Keratinocyte (primary cell): ENCODE data around the gene LMBR1. TPM values are rescaled to one million over a fixed set of nuclear protein-coding genes. Genes with fewer than 3 reads are reported as not detected.

Source experiments
- DNase-seq: peaks from one replicate; pipeline ENCODE4 v3.0.0-alpha.2; 2011; ENCODE audit warnings: low read depth, missing footprints, low spot score
- FAIRE-seq: peaks from 2 replicates; lab custom pipeline; 2011; peaks lifted over from hg19 to GRCh38; lab: Jason Lieb, UNC
- H2AFZ ChIP-seq: 2 replicates; pipeline ENCODE4 v1.6.0; 2012; ENCODE audit warnings: low read length, control low read depth, inconsistent platforms; ENCODE audit not compliant: control insufficient read depth
- H3K27ac ChIP-seq: 2 replicates; pipeline ENCODE4 v1.5.1; 2011; ENCODE audit warnings: low read length; ENCODE audit not compliant: control insufficient read depth, insufficient read depth
- H3K27me3 ChIP-seq: 3 replicates; pipeline ENCODE4 v1.6.0; 2011; ENCODE audit warnings: low read length; ENCODE audit not compliant: control insufficient read depth, insufficient read depth; ENCODE audit errors: extremely low read depth
- H3K36me3 ChIP-seq, 2 experiments: 2 replicates in 1 of 2; 3 replicates in 1 of 2; pipeline ENCODE4 v1.5.1; 2011; ENCODE audit warnings: low read length in 2 of 2, mild to moderate bottlenecking in 1 of 2; ENCODE audit not compliant: control insufficient read depth in 2 of 2, insufficient read depth in 2 of 2; ENCODE audit errors: extremely low read depth in 1 of 2
- H3K4me1 ChIP-seq: 3 replicates; pipeline ENCODE4 v1.5.1; 2011; ENCODE audit warnings: low read length; ENCODE audit not compliant: control insufficient read depth, insufficient read depth; ENCODE audit errors: extremely low read depth
- H3K4me2 ChIP-seq: 3 replicates; pipeline ENCODE4 v1.6.0; 2011; ENCODE audit warnings: low read depth, low read length; ENCODE audit not compliant: control insufficient read depth, insufficient read depth; ENCODE audit errors: extremely low read depth
- H3K4me3 ChIP-seq, 3 experiments: fragments of 200-600 bp in 1 of 3; sonication (generic) in 1 of 3; 2 replicates in 2 of 3; 3 replicates in 1 of 3; pipeline ENCODE4 v1.5.1; 2011 to 2016; ENCODE audit warnings: low read length in 3 of 3, mild to moderate bottlenecking in 3 of 3, control low read depth in 2 of 3, inconsistent platforms in 1 of 3, low read depth in 1 of 3, mixed read lengths in 1 of 3, mixed run types in 1 of 3, moderate library complexity in 1 of 3; ENCODE audit not compliant: control insufficient read depth in 2 of 3, insufficient read depth in 2 of 3; ENCODE audit errors: extremely low read depth in 1 of 3
- H3K79me2 ChIP-seq: 2 replicates; pipeline ENCODE4 v1.6.0; 2012; ENCODE audit warnings: low read length; ENCODE audit not compliant: control insufficient read depth, insufficient read depth
- H3K9ac ChIP-seq: 3 replicates; pipeline ENCODE4 v1.6.0; 2011; ENCODE audit warnings: low read length; ENCODE audit not compliant: control insufficient read depth, insufficient read depth; ENCODE audit errors: extremely low read depth
- H3K9me1 ChIP-seq: 3 replicates; pipeline ENCODE4 v1.6.0; 2011; ENCODE audit warnings: low read length; ENCODE audit not compliant: control insufficient read depth, insufficient read depth; ENCODE audit errors: extremely low read depth
- H3K9me3 ChIP-seq: 2 replicates; pipeline ENCODE4 v1.5.1; 2012; ENCODE audit warnings: low read depth, low read length; ENCODE audit not compliant: control insufficient read depth
- H4K20me1 ChIP-seq: 3 replicates; pipeline ENCODE4 v1.6.0; 2011; ENCODE audit warnings: low read length; ENCODE audit not compliant: control insufficient read depth, insufficient read depth; ENCODE audit errors: extremely low read depth
- EZH2 ChIP-seq: IDR thresholded peaks from one replicate; pipeline ENCODE4 v1.6.1; 2012; ENCODE audit warnings: inconsistent platforms, mild to moderate bottlenecking, low read length, moderate library complexity
- dilution Hi-C: fragments of 300-500 bp; cut with MboI; formaldehyde crosslinking; loops from one replicate; pipeline ENCODE4 v1.7.0; 2020; ENCODE audit warnings: low sequenced_read_pairs; ENCODE audit not compliant: extremely low pct_ligation_motif_present
- polyA plus RNA-seq, 5 experiments: library from polyadenylated mRNA; depleted of rRNA in 3 of 5; stranded (reverse) in 3 of 5; stranded (forward) in 1 of 5; unstranded in 1 of 5; fragments of >200 nt; gene quantifications; 1 replicate in 1 of 5; 2 replicates in 3 of 5; 3 replicates in 1 of 5; pipeline versions ENCODE4 v1.2.1 to v1.2.3, GENCODE V29; 2011 to 2012; ENCODE audit warnings: missing spikeins in 2 of 5, low read depth in 1 of 5, low replicate concordance in 1 of 5
- TF ChIP-seq, protein P1 (sequence below), 3 experiments: IDR thresholded peaks in 1 of 3; conservative IDR thresholded peaks in 1 of 3; optimal IDR thresholded peaks in 1 of 3; 2 replicates in 2 of 3; 3 replicates in 1 of 3; pipeline versions ENCODE3 to v1.5.1; 2011; ENCODE audit warnings: low read length in 3 of 3, mild to moderate bottlenecking in 3 of 3, moderate library complexity in 2 of 3, control low read depth in 1 of 3, inconsistent platforms in 1 of 3; ENCODE audit not compliant: insufficient read depth in 2 of 3; ENCODE audit errors: extremely low read depth in 1 of 3

LMBR1 gene
- polyA plus RNA-seq, 1 donor (not counting 4 experiments of a cell fraction or from before 2014, with no cell fraction given), result 30.2 TPM

DNA sequence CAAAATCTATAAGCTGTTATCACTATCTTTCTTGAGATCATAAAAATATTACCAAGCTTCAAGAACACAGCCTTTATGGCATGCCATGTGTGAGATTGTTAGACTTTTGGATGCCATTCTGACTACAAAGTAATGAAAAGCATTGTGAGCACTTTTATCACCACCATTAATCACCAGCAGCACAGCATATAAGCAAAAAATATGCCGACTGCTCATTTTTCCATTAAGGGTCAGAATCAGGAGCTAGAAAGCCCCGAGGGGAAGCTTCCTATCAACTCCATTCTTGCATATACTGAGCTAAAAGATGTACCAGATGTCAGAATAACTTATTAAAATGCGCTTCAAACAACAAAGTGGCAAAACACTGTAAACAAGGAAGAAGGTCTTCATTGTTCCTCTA lies 114.3 kb downstream of the LMBR1 start:
- dilution Hi-C loops, result no loop called here
- no peaks in the 10 kb centered on the region for H3K9me1 ChIP-seq
- no peaks in the 10 kb centered on the region for H3K36me3 ChIP-seq
- no peaks in the 10 kb centered on the region for H3K27me3 ChIP-seq
- H4K20me1 ChIP-seq, result no peaks in the 10 kb centered on the region
- peaks cover 4% of the 10 kb centered on the region for H3K4me1 ChIP-seq
- no peak overlapping the region for H3K4me2 ChIP-seq
- FAIRE-seq (no peak), DNase-seq (no peak)
- no peak overlapping the region for H2AFZ ChIP-seq
- no peak overlapping the region for H3K9ac ChIP-seq
- TF ChIP-seq EZH2, result no peak
- TF ChIP-seq, protein P1, sequence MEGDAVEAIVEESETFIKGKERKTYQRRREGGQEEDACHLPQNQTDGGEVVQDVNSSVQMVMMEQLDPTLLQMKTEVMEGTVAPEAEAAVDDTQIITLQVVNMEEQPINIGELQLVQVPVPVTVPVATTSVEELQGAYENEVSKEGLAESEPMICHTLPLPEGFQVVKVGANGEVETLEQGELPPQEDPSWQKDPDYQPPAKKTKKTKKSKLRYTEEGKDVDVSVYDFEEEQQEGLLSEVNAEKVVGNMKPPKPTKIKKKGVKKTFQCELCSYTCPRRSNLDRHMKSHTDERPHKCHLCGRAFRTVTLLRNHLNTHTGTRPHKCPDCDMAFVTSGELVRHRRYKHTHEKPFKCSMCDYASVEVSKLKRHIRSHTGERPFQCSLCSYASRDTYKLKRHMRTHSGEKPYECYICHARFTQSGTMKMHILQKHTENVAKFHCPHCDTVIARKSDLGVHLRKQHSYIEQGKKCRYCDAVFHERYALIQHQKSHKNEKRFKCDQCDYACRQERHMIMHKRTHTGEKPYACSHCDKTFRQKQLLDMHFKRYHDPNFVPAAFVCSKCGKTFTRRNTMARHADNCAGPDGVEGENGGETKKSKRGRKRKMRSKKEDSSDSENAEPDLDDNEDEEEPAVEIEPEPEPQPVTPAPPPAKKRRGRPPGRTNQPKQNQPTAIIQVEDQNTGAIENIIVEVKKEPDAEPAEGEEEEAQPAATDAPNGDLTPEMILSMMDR (optimal IDR thresholded peaks at IDR 0.05 in 1 of 3, IDR thresholded peaks at IDR 0.05 in 1 of 3, conservative IDR thresholded peaks at IDR 0.05 in 1 of 3; ENCODE audit: extremely low read depth in 1 of 3, insufficient read depth in 2 of 3, low read length in 3 of 3), result no peak
- H3K27ac ChIP-seq, result no peak overlapping the region
- no peaks in the 10 kb centered on the region for H3K79me2 ChIP-seq
- no peaks in the 10 kb centered on the region for H3K9me3 ChIP-seq
- H3K4me3 ChIP-seq, result no peak overlapping the region

DNA sequence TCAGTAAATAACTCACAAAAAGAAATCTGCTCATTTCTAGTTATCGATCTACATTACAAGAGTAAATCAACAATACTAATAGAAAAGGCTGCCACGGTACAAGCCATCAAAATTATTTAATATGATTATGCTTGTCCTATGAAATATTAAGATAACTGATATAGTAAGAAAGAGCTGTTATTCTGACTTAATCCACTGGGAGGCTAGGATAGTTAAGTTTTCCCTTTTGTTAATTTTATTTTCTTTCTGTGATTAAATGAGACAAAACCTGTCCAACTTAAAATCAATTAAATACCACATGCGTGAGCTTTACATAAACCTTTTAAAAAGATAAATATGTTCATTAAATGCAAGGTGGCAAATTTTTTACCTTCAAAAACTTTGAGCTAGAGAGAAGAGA lies 114.8 kb downstream of the LMBR1 start:
- no peak for FAIRE-seq

More for the DNA sequence above, 114.8 kb downstream of the LMBR1 start:
- Histone ChIP-seq H2AFZ (no peak overlapping the region), H3K4me1 (peaks cover 4% of the 10 kb centered on the region), H3K36me3 (no peaks in the 10 kb centered on the region), H3K9me1 (no peaks in the 10 kb centered on the region), H4K20me1 (no peaks in the 10 kb centered on the region), H3K9ac (no peak overlapping the region), H3K27me3 (no peaks in the 10 kb centered on the region), H3K9me3 (no peaks in the 10 kb centered on the region), H3K27ac (no peak overlapping the region), H3K4me2 (no peak overlapping the region), H3K79me2 (peaks cover 2% of the 10 kb centered on the region), H3K4me3 (no peak overlapping the region)
- TF ChIP-seq, protein P1 (optimal IDR thresholded peaks at IDR 0.05 in 1 of 3, IDR thresholded peaks at IDR 0.05 in 1 of 3, conservative IDR thresholded peaks at IDR 0.05 in 1 of 3; ENCODE audit: extremely low read depth in 1 of 3, insufficient read depth in 2 of 3, low read length in 3 of 3), result no peak
- no peak for TF ChIP-seq EZH2
- dilution Hi-C loops, result no loop called here
- DNase-seq, result no peak
